ENCODE data around the gene TENM4.

The TENM4 gene

GRCh38 chr11:79101656-79102055, 339.2 kb downstream of the TENM4 start:
- no peak overlapping the region for H3K4me3 ChIP-seq (ENCODE audit: low read depth, low read length)
- TF ChIP-seq, protein P1, sequence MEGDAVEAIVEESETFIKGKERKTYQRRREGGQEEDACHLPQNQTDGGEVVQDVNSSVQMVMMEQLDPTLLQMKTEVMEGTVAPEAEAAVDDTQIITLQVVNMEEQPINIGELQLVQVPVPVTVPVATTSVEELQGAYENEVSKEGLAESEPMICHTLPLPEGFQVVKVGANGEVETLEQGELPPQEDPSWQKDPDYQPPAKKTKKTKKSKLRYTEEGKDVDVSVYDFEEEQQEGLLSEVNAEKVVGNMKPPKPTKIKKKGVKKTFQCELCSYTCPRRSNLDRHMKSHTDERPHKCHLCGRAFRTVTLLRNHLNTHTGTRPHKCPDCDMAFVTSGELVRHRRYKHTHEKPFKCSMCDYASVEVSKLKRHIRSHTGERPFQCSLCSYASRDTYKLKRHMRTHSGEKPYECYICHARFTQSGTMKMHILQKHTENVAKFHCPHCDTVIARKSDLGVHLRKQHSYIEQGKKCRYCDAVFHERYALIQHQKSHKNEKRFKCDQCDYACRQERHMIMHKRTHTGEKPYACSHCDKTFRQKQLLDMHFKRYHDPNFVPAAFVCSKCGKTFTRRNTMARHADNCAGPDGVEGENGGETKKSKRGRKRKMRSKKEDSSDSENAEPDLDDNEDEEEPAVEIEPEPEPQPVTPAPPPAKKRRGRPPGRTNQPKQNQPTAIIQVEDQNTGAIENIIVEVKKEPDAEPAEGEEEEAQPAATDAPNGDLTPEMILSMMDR (IDR thresholded peaks at IDR 0.05; ENCODE audit: borderline replicate concordance, insufficient read depth, low read depth, low read length): no peak

DNA sequence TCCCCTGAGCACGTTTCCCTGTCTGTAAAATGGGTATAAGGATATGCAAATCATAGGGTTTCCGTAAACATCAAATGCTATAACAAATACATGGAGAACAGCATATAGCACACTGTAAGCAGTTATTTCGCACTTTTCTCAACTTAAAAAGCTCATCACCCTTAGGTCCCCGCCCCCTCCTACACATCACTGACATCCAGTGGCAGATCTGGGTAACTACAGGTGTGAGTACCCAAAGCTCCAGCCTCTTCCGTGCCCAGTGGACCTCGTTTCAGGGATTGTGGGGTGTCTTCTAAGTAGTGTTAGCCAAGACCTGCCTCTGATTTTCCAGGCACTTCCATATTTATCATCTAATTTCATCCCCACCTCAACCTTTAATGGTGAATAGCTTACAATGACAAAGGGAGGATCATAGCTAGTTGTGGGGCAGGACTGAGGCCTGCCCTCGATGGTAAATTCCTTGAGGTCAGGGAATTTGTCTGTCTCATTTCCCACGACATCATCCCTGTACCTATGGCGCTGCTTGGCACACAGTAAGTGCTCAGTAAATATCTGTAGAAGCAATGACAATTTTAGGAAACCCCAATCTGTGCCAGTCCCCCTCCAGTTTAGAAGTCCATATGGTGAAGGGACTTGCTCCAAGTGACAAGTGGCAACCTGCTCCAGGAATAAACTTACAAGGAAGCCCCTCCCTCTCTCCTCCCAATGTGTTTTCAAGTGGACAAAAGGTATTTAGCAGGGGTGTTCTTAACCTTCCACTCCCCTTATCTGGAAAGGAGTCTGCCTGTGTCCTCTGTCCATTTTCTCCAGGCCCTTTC, 340.5 kb downstream of the TENM4 start:
- TF ChIP-seq, protein P1 (IDR thresholded peaks at IDR 0.05; ENCODE audit: borderline replicate concordance, insufficient read depth, low read depth, low read length): peak; percentile 77
- H3K4me3 ChIP-seq (ENCODE audit: low read depth, low read length): no peak overlapping the region

GRCh38 chr11:79098146-79098545, 342.7 kb downstream of the TENM4 start:
- TF ChIP-seq, protein P1 (IDR thresholded peaks at IDR 0.05; ENCODE audit: borderline replicate concordance, insufficient read depth, low read depth, low read length): no peak
- no peak overlapping the region for H3K4me3 ChIP-seq (ENCODE audit: low read depth, low read length)

DNA sequence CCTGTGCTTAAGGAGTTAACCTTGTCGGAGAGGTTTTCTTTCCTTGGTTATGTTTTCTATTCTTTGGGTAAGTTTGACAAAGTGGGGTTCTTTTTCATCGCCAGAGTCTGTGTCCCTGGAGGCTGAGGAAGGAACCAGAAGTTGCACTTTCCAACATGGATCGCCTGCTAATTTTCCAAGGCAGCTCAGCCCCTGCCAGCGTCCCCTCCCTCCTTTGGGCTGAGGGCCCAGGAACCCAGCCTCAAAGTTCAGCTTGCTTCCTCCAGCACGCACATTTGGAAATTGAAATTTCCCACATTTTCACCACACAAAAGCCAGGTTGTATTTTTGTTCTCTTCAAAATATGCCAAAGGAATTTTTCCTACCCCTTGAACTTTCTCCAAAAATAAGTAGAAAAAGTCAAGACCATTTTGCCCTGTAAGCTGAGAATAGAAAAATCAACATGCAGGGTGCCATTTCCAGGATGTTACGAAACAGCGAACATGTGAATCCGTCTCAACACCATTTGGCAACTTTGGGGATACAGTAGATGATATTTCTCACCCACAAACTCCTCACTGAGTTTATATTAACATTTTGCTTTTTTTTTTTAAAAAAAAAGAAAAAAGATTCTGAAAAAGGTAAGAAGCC, 343.5 kb downstream of the TENM4 start:
- H3K4me3 ChIP-seq (ENCODE audit: low read depth, low read length): no peak overlapping the region
- TF ChIP-seq, protein P1 (IDR thresholded peaks at IDR 0.05; ENCODE audit: borderline replicate concordance, insufficient read depth, low read depth, low read length): no peak

GRCh38 chr11:79095424-79095823, 345.4 kb downstream of the TENM4 start:
- TF ChIP-seq, protein P1 (IDR thresholded peaks at IDR 0.05; ENCODE audit: borderline replicate concordance, insufficient read depth, low read depth, low read length): no peak
- no peak overlapping the region for H3K4me3 ChIP-seq (ENCODE audit: low read depth, low read length)

DNA sequence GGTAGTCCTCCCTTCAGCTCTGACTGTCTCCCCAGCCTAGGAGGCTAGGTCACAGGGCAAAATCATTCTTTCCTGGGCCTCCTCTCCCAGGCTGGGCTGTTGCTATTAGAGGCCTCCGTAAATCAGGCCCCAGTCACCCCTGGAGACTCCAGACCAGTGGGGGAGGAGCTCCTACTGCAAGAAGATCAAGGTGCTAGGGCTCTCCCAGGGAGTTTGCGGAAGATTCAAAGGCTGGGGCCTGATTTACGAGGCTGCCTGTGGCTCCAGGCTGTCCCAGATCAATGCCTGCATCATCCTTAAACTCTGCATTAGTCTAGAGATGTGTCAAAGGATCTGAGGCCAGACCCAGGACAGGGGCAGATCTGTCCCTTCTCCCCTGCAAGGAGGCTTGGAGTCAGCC, 346.2 kb downstream of the TENM4 start:
- TF ChIP-seq, protein P1 (IDR thresholded peaks at IDR 0.05; ENCODE audit: borderline replicate concordance, insufficient read depth, low read depth, low read length): no peak
- no peak overlapping the region for H3K4me3 ChIP-seq (ENCODE audit: low read depth, low read length)

Data from GM12875 (cell line).